HG02678 (cell line): ENCODE data around the gene CCDC51.

Source experiments
- ATAC-seq: cut with Tn5 transposase; IDR thresholded peaks from one replicate; pipeline ENCODE4 v1.9.1; 2021; ENCODE audit warnings: mild to moderate bottlenecking, moderate library complexity; ENCODE audit not compliant: unreplicated experiment

Gene CCDC51

DNA sequence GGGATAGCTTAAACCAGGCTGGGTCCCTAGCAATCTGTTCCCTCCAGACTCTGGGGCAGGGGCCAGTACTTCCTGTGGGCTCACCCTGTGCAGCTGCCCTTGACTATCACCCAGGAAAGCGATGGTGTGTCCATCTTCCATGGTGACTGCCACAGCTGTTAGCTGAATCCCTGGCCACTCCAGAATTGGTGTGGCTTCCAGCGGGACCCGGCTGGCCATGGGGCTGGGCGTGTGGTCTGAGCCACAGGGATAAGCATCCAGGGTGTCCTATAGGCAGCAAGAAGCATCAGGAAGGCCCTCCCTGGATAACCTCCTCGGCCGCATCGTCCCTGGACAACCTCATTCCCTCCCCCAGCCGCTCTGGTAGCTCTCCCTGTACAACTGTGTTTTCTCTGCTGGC lies 17.2 kb downstream of the CCDC51 start:
- no peak for ATAC-seq

DNA sequence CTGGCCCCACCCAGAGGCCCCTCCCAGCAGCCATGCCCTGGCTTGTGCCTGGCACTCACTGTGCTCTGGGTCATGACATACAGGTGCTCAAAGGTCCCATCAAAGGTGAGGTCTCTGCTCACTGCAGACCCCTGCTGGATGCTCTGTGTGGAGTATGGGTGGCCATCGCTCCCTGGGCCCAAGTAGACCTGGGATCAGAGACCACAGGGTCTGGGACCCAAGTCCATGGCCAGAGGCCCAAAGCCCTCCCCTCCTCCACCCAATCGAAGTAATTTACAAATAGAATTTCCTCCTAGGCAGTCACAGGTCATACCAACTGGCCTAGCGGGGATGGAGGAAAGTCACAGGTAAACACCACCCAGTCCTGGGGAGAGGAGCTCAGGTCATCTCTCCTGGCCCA lies 17.6 kb downstream of the CCDC51 start:
- no peak for ATAC-seq

DNA sequence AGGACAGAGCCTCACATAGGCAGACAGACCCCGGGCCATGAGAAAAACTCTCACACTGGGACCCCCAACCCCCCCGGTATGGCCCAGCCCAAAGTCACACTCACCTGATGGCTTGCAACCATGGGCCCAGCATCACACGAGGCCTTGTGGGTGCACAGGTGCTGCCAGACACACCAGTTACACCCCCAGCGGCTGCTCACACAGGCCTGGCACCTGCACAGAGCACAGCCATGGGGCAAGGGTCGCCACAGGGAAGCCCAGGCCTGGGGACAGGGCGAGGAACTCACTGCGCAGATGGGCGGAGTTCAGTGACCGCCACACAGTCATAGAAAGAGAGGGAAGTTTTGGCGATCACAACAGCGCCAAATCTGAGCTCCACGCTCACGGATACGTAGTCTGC lies 19.4 kb downstream of the CCDC51 start:
- ATAC-seq: no peak

DNA sequence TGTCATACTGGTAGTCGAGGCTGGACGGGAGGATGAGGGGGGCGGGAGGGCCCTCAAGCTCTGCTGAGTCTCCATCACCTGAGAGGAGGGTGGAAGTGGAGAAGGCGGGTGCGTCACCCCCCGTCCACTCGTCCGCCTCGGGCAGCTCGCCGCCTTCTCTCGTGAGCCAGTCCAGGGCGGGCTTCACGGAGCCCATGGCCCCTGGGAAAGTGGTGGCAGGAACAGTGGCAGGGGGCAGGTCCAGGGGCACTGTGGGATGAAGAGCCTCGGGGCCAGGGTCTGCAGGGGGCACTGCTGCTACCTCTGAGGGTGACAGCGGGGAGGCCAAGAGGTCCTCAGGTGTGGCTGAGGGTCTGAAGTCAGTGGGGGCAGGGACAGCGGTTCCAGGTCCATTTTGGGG lies 20.3 kb downstream of the CCDC51 start:
- ATAC-seq: no peak

DNA sequence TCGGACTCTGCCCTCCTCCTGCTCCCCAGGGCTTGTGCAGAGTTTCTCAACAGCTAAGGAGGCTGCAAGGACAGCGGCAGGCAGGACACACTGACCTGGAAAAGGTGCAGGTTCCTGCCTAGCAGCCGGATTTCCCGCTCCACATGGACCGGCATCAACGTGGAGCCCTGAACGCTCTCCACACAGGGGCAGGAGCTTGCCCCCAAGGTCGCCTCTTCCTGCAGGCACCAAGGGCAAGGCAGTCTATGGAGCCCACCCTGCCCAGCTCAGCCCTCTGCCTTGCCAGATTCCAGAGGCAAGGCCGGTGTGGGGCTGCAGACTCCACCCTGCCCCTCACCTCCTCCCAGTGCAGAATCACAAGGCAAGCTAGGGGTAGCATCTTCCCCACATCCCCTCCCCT lies 20.8 kb downstream of the CCDC51 start:
- no peak for ATAC-seq

DNA sequence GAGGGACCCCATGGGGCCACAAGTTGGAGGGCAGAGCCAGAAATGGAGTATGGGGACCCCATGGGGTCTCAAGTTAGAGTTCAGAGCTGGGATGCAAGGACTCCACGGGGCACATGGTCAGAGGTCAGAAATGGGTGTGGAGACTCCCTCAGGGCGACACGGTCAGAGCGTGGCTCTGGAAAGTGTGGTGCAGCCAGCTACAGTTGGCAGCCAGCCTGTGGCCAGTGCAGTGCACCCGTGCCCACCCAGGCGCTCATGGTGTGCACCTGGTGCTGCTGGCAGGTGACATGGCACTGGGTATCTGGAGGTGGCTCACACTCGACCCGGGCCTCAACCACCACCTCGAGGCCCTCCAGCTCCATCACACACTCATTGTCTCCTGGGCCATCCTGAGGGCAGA lies 21.3 kb downstream of the CCDC51 start:
- ATAC-seq: no peak

DNA sequence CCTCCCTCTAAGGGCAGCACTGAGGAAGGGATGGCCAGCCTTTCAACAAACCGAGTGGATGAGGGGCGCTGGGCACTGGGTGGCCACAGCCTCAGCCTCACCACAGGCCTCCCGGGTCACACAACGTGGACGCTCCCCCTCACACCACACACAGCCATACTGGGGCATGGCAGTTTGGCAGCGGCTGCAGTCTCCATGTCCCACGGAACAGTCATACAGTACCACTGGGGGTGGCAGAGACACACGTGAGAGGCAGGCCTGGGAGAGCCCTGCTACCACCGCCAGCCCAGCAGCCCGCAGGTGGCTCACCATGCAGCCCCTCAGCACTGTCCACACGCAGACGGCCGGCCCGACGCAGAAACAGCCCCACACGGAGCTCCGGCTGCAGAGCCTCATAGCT lies 21.8 kb downstream of the CCDC51 start:
- ATAC-seq: no peak

DNA sequence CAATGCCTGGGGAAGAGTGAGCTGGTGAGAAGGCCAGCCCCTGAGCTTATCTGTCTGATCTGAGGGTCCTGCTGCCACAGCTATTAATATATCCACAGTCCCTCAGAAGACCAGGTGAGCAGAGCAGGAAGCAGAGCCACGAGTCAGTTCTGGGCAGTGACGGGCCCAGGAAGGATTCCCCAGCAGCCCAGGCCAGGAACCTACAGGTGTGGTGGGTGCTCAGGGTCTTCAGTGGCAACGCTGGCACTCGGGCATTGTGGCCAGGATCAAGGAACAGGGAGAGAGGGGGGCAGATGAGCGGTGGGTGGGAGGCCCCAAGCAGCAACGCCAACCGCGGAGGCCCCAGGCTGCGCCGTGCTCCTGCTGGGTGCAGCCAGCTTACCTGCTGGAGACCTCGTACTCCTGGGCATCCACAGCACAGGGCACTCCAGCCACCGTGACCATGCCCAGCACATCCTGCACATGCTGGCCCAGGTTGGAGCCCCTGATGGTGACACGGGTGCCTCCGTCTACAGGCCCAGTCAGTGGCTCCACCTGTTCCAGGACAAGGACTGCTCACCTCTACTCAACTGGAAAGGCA lies 22.3 kb downstream of the CCDC51 start:
- ATAC-seq: no peak

DNA sequence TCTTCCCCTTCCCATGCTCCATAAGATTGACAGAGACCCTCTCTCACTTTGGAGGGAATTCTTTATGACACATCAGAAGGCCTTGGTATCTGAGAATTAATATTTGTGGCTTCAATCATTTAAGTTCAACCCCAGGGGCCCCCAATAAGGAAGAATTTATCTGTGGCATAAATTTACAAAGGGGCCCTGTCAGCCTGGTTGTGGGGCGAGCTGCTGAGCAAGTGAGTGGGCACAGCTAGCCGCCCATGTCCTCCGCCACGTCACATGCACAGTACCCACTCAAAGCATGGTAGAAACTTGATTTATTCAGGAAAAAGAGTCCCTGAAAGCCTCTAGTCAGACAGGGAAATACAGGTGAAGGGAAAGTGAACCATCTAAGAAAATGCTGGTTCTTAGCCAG lies 23.4 kb downstream of the CCDC51 start:
- no peak for ATAC-seq

DNA sequence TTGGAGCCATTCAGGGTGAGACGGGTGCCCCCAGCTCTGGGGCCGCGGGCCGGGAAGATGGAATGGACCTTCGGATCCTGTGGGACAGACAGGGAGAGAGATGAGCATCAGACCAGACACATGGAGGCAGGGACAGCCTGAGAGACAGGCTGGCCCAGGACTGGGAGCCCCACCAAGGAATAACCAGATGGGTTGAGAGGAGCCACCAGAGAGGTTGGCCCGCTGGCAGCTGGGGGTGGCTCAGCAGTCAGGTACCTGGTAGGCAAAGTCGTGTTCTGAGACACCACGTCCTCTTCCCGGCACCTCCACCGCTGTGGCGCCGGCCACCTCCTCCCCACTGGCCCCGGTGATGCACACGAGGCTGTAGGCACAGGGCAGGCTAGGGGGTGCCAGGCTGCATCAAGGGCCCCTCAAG lies 23.8 kb downstream of the CCDC51 start:
- ATAC-seq: no peak

DNA sequence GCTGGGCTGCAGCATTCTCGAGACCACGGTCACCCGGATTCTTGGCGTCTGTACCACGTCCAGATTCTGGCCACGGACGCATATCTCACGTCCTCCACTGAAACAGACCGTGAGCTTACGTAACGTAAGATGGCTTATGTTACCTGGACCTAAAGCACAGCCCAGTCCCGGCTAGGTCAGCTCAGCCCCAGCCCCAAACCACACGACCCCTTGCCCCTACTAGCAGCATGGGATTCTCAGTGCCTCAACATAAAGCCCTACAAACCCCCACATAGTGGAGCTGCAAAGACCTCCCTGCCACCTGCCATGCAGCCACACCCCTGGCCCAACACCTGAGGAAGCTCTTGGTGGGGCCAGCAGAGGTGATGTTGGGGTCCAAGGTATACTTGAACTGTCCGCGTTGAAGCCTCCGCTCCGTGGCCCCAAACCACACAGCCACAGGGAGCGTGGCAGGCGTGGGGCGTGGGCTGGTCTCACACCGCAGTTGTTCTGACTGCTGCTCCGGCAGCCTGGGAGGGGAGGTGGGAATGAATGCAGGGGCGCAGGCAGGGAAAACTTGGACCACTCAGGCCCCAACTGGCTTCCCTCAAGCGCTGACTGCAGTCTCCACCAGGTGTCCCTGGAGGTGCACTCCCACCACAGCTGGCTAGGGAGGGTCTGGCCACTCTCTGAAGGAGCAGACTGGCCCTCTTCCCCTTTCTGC lies 24.5 kb downstream of the CCDC51 start:
- ATAC-seq: no peak

DNA sequence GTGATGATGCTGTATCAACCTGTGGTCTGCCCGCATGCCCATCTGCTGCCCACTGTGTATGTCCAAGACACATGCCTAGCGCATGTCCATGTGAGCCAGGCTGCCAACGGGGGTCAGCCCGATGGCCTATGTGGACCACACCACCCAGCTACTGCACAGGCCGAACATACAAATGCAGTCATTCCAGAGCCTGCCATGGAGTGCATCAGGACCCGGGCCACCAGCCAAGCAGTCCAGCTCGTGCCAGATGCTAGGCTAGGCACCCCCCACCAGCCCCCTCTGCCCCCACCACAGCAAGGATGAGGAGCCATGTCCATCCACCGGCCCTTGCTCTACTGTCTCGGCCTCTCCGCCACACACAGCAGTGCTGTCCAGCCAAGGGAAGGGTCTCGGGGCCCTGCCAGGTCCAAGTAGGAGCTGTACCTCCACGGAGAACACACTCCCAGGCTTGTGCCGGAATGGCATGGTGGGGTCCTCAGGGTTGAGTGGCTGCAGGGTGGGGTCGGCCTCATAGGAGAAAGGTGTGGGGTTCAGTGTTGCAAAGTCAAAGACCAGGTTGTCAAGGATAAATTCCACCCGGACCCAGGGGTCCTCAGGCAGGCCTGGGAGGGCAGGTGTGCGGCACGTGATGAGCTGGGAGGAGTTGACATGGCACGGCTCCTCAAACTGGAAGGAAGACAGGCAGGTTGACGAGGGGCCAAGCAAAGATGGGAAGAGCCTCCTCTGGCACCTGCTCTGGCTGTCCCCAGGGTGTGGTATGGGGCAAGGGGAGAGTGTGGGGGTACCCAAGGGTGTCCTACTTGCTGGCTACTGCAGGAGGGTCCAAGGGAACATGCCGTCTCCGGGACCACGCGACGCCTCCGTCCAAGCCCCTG lies 25.3 kb downstream of the CCDC51 start:
- no peak for ATAC-seq

DNA sequence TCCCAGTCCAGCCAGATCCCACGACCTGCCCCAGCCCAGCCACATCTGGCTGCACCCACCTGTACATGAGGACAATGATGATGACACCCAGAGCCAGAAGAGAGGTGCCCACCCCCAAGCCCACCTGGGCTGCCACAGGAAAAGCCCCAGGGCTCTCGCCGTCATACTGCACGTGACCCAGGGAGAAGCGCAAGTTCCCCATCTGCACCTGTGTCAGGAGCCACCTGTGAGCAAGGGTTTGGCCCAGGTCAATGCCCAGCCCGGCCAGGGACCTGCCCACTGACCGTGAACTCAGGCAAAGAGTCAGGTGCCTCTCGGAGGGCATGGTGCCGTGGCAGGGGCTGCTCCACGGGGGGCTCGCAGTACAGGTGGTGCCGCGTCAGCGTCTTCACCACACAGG lies 26.3 kb downstream of the CCDC51 start:
- no peak for ATAC-seq

DNA sequence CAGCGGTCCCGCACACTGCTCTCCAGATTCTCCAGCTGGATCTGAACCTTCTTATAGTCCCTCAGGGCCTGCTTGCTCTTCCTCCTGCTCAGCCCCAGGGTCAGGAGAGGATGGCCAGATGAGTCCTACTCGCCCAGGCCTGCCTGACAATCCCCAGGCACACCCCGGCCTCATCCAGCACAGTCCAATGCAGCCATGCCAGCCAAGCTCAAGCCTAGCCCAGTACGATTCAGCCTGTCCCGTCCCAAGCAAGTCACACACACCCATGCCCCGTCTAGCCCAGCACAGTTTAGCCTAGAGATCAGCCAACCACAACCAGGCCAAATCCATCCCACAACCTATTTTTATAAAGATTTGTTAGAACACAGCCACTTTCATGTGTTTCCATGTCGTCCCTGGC lies 26.8 kb downstream of the CCDC51 start:
- ATAC-seq: no peak

DNA sequence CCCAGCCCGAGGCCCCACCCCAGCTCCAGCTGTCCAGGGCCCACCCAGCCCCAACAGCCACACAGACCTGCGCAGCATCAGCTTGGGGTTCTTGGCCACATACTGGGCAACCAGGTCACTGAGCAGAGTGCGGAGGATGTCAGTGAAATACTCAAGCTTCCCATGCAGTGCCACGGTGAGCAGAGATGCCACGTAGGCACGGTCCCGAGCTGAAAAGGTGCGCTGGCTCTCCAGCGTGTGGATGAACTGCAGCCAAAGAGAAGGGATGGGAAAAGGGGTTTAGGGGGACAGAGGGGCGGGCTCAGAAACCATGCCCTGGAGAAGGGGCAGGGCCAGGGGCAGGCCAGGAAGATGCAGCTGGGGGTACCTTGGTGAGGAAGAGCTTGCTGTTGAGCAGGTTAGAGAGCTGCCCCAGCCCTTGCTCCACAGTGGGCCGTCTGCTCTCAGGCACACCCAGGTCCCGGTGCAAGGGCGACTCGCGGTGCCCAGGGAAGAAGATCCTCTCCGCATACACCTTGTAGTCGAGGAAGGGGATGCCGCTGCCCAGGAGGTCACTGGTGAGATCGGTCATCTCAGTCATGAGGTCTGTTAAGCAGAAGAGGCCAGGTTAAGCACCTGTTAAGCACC lies 27.4 kb downstream of the CCDC51 start:
- no peak for ATAC-seq

DNA sequence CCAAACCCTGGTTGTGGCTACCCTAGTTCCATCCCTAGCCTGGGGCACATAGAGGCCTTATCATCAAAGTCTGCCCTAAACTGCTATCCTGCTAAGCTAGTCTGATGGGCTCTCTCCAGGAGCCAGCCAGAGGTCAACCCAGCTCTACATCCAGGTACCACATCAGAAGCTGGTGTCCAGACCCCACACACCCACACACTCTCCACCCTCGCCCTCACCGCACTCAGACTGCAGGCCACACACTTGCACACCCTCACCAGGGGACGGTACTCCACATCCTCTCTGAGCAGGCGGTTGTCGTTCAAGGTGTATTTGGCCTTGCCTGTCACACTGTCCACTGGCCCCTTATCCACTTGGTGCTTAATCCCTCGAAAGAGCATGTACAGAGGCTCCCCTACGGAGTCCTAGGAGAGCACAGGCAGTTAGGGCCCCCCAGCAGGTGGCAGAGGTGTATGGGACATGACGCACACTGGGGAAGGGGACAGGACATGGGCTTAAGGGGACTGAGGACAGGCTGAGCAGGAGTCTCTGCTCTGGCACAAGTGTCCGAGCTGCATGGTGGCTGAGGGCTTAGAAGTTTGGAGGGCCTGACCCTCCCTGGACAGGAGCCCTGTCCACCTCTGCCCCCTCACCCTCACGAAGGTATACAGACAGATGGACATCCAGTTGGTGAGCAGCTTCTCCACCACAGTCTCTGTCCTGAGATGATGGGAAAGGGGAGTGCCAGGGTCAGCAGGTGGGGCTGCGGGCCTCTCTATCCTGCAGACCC lies 28.1 kb downstream of the CCDC51 start:
- ATAC-seq: no peak

DNA sequence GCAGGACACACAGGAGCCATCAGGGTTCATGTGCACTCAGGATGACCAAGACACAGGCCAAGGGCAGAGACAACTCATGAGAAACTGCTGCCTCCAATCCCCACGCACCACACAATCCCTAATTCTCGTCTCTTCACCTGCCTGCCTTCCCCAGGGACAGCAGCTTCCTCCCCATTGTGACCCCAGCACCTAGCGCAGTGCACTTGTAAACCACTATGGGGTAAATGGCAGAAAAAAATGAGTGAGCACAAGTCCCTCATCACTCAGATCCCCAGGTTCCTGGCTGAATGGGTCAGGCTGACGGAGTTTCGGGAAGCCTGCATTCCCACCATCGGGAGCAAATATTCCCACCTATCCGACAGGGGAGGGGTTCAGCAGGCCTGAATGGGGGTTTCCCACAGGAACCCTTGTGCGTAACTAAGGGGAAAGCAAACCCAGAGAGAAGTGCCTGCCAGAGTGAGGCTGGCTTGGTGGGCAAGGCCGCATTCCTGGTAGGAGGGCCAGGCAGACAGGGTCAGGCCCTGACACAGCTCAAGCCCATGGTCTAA lies 28.8 kb downstream of the CCDC51 start:
- ATAC-seq: no peak

DNA sequence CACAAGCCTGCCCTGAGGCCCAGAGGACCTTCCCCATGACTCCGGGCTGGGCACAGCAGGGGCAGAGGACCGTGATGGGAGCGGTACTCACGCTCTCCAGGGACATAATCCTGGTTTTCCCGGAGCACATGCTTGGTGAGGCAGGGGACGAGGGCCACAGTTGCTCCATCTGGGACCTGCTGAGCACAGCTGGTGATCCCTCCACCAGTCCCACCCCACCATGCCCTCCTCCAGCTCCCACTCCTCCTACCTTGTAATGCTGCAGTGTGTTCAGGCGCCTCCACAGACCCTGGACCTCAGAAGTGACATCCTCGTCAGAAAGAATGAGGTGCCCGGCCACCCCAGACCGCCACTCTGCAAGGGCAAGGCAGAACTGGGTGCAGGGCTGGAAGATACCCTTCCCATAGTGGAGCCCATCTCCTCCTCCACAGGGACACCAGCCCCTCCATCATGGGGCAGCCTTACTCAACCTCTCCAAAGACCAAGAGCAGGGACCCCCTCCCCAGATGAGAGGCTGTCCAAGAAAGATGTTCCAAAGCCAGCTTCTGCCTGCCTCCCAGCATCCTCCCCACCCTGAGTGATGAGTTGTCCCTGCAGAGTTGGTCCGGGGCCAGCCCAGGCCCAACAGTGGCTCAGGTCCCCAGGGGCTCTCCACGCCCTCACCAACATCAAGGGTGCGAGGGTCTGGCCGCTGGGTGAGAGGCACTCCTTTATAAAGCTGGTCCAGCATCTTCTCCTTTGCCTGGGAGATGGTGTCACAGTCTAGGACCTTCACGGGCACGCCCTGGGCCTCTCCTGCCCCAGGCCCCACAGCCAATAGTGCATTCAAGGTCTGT lies 29.5 kb downstream of the CCDC51 start:
- no peak for ATAC-seq

DNA sequence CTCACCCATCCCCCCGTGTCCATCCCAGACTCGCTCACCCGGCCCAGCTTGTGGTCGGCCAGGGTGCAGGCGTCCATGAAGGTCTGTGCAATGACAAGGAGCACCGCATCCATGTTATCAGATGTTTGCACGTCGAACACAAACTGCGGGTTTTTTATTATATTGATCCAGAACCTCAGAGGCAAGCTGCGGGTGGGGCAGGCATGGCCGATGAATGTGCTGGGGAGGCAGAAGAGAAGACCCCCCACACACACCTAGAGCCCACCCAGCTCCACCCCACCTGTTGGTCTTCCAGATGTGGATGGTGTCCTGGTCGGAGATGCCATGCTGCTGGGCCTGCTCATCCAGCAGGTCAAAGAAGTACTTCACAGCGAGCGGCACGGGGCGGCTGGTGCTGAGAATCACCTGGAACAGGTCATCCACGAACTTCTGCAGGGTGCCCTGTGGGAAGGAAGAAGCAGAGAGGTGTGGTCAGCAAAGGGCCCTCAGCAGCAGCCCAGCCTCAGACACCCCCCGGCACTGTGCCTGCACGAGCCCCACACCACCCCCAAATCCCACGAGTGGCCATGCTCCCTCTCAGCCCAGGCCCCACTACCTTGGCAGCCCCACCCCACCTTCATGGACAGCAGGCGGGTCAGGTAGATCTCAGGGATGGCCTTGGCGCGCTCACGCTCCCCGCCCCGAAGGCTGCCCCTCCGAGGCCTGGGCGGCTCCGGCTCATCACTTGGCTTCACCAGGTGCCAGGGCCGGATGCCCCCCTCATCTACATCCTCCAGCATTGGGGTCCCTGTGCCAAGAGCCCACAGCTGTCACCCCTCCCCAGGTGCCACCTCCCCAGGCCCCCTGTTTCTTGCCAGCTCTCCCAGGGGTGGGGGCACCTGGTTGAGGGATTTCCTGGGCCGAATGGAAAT lies 30.4 kb downstream of the CCDC51 start:
- no peak for ATAC-seq
